Lower leg skin (tissue), 4 donors: Measurements from ENCODE around the gene TNFAIP2. TPM values are rescaled to one million over a fixed set of nuclear protein-coding genes. Genes with fewer than 3 reads are reported as not detected.

Experiments used
- DNase-seq, 2 donors: peaks; one replicate each; pipeline ENCODE4 v3.0.0-alpha.2; 2019; ENCODE audit warnings: low spot score in 2 of 2
- H3K4me3 ChIP-seq: fragments of 200-600 bp; sonication (generic); 2 replicates; pipeline ENCODE4 v1.5.1; 2017; ENCODE audit warnings: mild to moderate bottlenecking, low read depth; ENCODE audit not compliant: poor library complexity, severe bottlenecking
- CTCF ChIP-seq, 3 donors: fragments of 450-650 bp; IDR thresholded peaks; one replicate each; pipeline ENCODE4 v1.5.1; 2016; ENCODE audit warnings: antibody characterized with exemption in 3 of 3, mild to moderate bottlenecking in 3 of 3, moderate library complexity in 2 of 3
- POLR2A ChIP-seq, 2 donors: fragments of 450-650 bp; IDR thresholded peaks; one replicate each; pipeline ENCODE4 v1.6.1; 2016 to 2017; ENCODE audit warnings: antibody characterized with exemption in 2 of 2, mild to moderate bottlenecking in 1 of 2, moderate library complexity in 1 of 2
- WGBS, 2 donors: methylation state at CpG; one replicate each; pipeline ENCODE4 v1.1.5; 2018; 5-methylcytosine and 5-hydroxymethylcytosine counted together
- intact Hi-C: fragments of 100-400 bp; cut with DNase I; formaldehyde crosslinking; loops from one replicate; pipeline ENCODE4 v1.15.0; 2023; ENCODE audit warnings: low total_unique reads
- total RNA-seq, 4 donors: library from RNA; depleted of rRNA; stranded (reverse); fragments of >200 nt; gene quantifications; one replicate each; pipeline ENCODE4 v1.1.0, GENCODE V29; 2016

Gene TNFAIP2
- total RNA-seq, 4 donors from 2014 or later: 8.2 to 33.6 (median 20.3) TPM

- TF ChIP-seq POLR2A (IDR thresholded peaks at IDR 0.05): no peak
- TF ChIP-seq CTCF (IDR thresholded peaks at IDR 0.05): no peak
- DNase-seq: no peak
- 75 to 79% methylated on average over 29 to 30 of the region's 31 CpGs for whole genome bisulfite sequencing, 2 donors
- intact Hi-C loops: no loop called here
- no peak overlapping the region for H3K4me3 ChIP-seq
Measured at GRCh38 chr14:103097994-103098957, 25.0 kb upstream of the TNFAIP2 start.

GRCh38 chr14:103099081-103099732 lies 24.1 kb upstream of the TNFAIP2 start:
- intact Hi-C loops: no loop called here
- 63 to 75% methylated on average over 12 of the region's 12 CpGs for WGBS, 2 donors
- no peak for TF ChIP-seq CTCF (IDR thresholded peaks at IDR 0.05)
- TF ChIP-seq POLR2A (IDR thresholded peaks at IDR 0.05): no peak
- no peak for DNase-seq
- H3K4me3 ChIP-seq: no peak overlapping the region

GRCh38 chr14:103099733-103100280 lies 23.5 kb upstream of the TNFAIP2 start:
- 71 to 94% methylated on average over 4 to 8 of the region's 8 CpGs for WGBS, 2 donors
- no peak for TF ChIP-seq POLR2A (IDR thresholded peaks at IDR 0.05)
- TF ChIP-seq CTCF (IDR thresholded peaks at IDR 0.05): no peak
- intact Hi-C loops: no loop called here
- no peak for DNase-seq
- no peak overlapping the region for H3K4me3 ChIP-seq

- intact Hi-C loops: no loop called here
- no peak for DNase-seq
- 88% methylated on average over 19 to 25 of the region's 25 CpGs for WGBS, 2 donors
- no peak overlapping the region for H3K4me3 ChIP-seq
- no peak for TF ChIP-seq CTCF (IDR thresholded peaks at IDR 0.05)
- no peak for TF ChIP-seq POLR2A (IDR thresholded peaks at IDR 0.05)
Measured at GRCh38 chr14:103100281-103101121, 22.8 kb upstream of the TNFAIP2 start.

- DNase-seq: no peak
- no peak for TF ChIP-seq POLR2A (IDR thresholded peaks at IDR 0.05)
- intact Hi-C loops: no loop called here
- H3K4me3 ChIP-seq: no peak overlapping the region
- WGBS, 2 donors: 90 to 93% methylated on average over 11 of the region's 11 CpGs
Measured at GRCh38 chr14:103101257-103101962, 21.9 kb upstream of the TNFAIP2 start.
